Activated CD8-positive, alpha-beta memory T cell treated with anti-CD3 and anti-CD28 coated beads for 48 hours (primary cell): ENCODE measurements around the gene RPS27A.
"Not testable (repeated sequence)": the region's sequence is repeated elsewhere in the genome, so short reads cannot be mapped to it uniquely, and the experiment has no call there.

ENCODE experiments used
- DNase-seq, 3 experiments: peaks; one replicate each; pipeline ENCODE4 v3.0.0-alpha.2; 2020; ENCODE audit warnings: low read depth in 2 of 3, low spot score in 2 of 3

RPS27A gene

GRCh38 chr2:55236992-55237543 lies 4.6 kb downstream of the RPS27A start:
- no peak for DNase-seq

- no peak for DNase-seq
These were observed 7.3 kb downstream of the RPS27A start for GRCh38 chr2:55239656-55240222.

DNA sequence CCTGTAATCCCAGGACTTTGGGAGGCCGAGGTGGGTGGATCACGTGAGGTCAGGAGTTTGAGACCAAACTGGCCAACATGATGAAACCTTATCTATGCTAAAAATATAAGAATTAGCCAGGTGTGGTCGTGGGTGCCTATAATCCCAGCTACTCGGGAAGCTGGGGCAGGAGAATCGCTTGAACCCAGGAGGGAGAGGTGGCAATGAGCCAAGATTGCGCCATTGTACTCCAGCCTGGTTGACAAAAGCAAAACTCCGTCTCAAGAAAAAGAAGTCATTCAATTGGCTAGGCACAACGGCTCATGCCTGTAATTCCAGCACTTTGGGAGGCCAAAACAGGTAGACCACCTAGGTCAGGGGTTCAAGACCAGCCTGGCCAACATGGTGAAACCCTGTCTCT lies 9.1 kb downstream of the RPS27A start:
- DNase-seq = not testable (repeated sequence)

- DNase-seq = no peak
These were observed 10.1 kb downstream of the RPS27A start for GRCh38 chr2:55242617-55243016.

DNA sequence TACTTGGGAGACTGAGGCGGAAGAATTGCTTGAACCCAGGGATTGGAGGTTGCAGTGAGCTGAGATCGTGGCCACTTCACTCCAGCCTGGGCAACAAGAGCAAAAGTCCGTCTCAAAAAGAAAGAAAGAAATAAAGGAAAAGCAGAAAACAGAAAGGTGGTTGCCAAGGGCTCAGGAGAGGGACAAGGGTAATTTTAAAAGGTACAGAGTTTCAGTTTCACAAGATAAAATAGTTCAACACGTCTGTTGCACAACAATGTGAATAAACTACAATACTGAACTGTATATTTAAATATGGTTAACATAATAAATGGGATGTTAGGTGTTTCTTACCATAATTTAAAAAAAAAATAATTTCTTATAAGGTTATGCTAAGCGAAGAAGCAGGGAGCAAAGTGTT lies 12.9 kb downstream of the RPS27A start:
- no peak for DNase-seq

DNA sequence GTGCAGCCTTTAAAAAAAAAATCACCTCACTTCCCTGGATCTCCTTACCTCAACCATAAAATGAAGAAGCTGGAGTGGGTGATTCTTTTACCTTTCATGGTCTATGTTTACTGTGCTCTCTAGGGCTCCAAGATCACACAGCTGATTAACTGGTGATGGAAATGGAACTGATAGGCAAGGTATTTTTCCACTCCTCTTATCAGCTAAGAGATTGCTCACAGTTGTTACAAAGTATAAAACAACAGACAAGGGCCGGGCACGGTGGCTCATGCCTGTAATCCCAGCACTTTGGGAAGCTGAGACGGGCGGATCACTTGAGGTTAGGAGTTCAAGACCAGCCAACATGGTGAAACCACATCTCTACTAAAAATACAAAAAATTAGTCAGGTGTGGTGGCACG lies 14.5 kb downstream of the RPS27A start:
- DNase-seq = no peak

DNA sequence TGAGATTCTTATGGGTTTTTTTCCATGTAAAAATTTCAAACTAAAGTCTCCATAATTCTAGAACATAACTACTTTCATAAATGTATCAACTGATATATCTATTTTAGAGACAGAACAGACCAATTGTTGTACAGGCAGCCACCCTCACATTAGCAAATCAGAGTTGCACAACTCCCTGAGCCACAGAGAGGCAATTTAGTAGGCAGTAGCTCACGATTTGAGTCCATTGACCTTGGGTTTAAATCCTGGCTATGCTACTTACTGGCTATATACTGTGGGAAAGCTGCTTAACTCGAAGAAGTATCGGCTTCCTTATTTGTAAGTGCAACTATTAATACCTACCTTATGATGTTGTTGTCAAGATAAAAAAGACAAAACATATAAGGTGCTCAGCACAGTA lies 20.3 kb downstream of the RPS27A start:
- DNase-seq = no peak

GRCh38 chr2:55259586-55259985 lies 27.1 kb downstream of the RPS27A start:
- DNase-seq = not testable (repeated sequence)

- DNase-seq = no peak
These were observed 35.9 kb downstream of the RPS27A start for GRCh38 chr2:55268288-55268906.

DNA sequence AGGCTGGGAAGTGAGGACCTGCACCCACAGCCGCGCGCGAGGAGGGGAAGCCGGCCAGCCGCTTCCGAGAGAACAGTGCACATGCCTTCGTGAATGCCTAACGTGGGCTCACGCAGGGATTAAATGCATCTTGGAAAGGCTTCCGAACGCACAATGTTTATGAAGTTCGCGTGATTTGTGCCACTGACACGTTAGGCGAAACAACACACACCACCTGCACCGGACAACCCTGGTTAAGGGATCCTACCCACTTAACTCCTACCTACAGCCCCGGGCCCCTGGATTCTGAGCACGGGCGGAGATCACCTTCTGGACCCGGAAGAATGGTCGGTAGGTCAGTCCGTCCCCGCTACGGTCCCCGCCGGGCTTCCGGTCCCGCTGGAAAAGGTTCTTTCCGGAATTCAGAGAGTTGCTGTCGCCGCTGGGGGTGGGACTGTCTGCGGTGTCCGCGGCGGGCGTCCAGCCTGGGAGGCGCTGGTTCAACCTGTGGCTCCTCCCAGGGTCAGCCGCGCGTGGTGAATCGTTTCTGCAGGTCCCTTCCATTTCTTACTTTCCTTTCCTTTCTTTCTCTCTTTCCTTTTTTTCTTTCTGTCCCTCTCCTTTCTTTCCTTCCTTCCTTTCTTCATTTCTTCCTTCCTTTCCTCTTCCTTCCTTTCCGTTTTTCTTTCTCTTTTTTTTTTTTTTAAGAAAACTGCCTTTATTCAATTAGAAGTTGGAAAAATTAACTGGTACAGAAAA lies 36.6 kb downstream of the RPS27A start, which contains the start of gene MTIF2:
Gene MTIF2 (minus strand): TSS at position 325 of the 738 bp plus-strand sequence. CDS start 5,373 bp downstream, outside the sequence.
- DNase-seq = peak; percentile 82 to 86 (median 84)

- DNase-seq = no peak
These were observed 37.1 kb downstream of the RPS27A start for GRCh38 chr2:55269645-55269990.

- not testable (repeated sequence) for DNase-seq
These were observed 41.9 kb downstream of the RPS27A start for GRCh38 chr2:55274346-55274745.

DNA sequence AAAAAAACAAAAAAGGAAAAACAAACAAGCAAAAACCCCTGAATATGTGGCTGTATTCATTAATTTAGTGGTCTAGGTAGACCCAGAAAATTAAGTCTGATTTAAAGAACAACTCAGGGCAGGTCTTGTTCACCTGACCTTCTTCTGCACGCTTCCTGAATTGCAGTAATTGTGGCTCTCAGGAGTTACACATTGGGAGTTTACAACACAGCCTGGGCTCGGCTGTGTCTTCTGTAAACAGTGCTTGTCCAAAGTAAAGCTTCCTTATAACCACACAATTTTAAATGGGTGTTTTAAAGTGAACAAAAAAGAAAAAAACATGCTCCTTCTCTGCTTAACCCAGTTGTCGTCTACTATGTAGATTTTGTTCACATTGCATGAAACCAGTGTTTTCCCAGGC lies 44.8 kb downstream of the RPS27A start:
- DNase-seq = no peak

DNA sequence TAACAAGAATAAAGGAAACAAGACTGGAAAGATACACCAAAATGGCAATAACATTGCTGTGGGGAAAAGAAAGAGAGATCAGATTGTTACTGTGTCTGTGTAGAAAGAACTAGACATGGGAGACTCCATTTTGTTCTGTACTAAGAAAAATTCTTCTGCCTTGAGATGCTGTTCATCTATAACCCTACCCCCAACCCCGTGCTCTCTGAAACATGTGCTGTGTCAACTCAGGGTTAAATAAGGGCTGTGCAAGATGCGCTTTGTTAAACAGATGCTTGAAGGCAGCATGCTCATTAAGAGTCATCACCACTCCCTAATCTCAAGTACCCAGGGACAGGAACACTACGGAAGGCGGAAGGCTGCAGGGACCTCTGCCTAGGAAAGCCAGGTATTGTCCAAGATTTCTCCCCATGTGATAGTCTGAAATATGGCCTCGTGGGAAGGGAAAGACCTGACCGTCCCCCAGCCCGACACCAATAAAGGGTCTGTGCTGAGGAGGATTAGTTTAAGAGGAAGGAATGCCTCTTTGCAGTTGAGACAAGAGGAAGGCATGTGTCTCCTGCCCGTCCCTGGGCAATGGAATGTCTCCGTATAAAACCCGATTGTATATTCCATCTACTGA lies 46.8 kb downstream of the RPS27A start:
- not testable (repeated sequence) for DNase-seq

DNA sequence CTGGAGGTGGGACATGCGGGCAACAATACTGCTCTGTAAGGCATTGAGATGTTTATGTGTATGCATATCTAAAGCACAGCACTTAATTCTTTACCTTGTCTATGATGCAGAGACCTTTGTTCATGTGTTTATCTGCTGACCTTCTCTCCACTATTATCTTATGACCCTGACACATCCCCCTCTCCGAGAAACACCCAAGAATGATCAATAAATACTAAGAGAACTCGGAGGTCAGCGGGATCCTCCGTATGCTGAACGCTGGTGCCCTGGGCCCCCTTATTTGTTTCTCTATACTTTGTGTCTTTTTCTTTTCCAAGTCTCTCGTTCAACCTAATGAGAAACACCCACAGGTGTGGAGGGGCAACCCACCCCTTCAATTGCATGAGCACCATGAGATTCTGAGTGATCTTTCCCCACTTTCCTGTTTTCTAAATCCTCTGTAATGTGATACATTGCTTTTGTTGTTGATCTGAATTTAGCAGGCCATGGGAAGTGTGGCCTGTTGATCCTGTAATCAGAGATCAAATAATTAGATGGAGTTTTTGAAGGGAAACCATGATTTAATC lies 47.5 kb downstream of the RPS27A start:
- DNase-seq = not testable (repeated sequence)

DNA sequence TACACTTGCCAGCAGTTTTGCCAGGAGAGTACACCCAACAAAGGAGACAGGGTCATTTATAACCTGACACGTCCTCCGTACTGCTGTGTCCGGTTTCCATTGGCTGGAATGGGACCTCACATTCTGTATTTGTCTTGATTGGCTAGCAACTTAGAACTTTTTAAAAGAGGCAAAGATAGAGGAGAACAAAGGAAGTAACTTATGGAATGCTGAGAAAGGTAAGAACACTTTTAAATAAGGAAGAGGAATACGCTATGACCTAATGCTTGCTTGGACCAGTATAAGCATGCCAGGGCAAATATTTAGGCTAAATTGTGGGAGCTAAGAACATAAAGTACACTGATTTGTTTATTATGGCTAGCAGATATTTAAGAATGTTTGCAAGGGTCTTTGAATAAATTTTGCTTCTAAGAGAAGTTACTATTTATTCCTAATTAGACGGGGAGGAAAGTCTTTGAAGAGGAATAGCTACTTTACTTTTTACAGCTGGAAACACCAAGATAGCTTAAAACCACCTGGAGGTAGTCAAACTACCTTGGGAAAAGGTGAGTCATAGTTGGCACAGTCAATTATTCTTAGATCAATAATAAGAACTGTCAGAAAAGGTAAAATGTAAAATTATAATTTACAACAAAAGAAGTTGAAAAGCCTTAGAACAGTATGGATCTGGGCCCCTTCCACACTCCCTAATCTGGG lies 48.5 kb downstream of the RPS27A start:
- not testable (repeated sequence) for DNase-seq

GRCh38 chr2:55282110-55282917 lies 49.8 kb downstream of the RPS27A start:
- DNase-seq = peak; percentile 60 to 70 (median 68)

DNA sequence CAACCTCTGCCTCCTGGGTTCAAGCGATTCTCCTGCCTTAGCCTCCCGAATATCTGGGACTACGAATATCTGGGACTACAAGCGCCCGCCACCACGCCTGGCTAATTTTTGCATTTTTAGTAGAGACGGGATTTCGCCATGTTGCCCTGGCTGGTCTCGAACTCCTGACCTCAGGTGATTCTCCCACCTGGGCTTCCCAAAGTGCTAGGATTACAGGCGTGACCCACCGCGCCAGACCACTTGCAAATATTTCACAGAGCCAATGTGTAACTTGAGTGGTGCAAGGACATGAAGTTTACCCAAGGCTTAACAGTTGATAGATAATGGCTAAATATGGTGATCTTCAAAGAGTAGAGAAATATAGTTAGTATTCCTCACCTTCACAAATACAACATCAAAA lies 50.6 kb downstream of the RPS27A start:
- no peak for DNase-seq
